ENCODE results near the gene FUBP1. TPM values are rescaled to one million over a fixed set of nuclear protein-coding genes. Genes with fewer than 3 reads are reported as not detected.

FUBP1 gene
- total and polyA plus RNA-seq, 2 of the 8 experiments (the other 6 are each of a cell fraction or from before 2014, with no cell fraction given): 184 to 201 TPM

DNA sequence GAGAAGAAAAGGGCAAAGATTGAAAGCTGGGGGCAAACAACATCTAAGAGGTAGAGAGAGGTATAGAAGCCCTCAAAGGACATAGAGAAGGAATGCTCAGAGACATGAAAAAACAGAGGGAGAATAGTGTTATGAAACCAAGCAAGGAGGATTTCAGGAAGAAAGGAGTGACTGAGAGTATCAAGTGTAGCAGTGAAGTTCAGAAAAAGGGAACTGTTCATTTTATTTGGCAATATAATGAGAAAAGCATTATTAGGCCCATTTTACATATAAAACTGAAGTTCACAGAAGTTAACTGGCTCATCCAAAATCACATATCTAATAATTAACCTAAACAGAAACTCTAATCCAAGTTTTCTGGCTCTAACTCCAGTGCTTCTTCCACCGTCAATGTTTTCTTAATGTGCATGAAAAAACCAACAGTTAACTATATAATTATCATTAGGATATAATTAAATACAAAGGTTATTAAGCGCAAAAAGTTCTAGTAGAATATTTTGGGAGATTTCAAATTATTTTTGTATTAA lies 72.8 kb downstream of the FUBP1 start (continued):
- TF ChIP-seq, protein P1, sequence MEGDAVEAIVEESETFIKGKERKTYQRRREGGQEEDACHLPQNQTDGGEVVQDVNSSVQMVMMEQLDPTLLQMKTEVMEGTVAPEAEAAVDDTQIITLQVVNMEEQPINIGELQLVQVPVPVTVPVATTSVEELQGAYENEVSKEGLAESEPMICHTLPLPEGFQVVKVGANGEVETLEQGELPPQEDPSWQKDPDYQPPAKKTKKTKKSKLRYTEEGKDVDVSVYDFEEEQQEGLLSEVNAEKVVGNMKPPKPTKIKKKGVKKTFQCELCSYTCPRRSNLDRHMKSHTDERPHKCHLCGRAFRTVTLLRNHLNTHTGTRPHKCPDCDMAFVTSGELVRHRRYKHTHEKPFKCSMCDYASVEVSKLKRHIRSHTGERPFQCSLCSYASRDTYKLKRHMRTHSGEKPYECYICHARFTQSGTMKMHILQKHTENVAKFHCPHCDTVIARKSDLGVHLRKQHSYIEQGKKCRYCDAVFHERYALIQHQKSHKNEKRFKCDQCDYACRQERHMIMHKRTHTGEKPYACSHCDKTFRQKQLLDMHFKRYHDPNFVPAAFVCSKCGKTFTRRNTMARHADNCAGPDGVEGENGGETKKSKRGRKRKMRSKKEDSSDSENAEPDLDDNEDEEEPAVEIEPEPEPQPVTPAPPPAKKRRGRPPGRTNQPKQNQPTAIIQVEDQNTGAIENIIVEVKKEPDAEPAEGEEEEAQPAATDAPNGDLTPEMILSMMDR (IDR thresholded peaks at IDR 0.05; ENCODE audit: control extremely low read depth in 1 of 3, insufficient read depth in 1 of 3, low read depth in 1 of 3, low read length in 3 of 3): no peak
- TF ChIP-seq CTBP2 (IDR thresholded peaks at IDR 0.05; ENCODE audit: borderline replicate concordance, insufficient read depth, insufficient read length, low read length): no peak
- TF ChIP-seq BCL11A (IDR thresholded peaks at IDR 0.05; ENCODE audit: low read depth in 2 of 2, low read length in 2 of 2): no peak
- TF ChIP-seq SP4 (IDR thresholded peaks at IDR 0.05; ENCODE audit: low read length): no peak
- no peak for TF ChIP-seq TAF7 (optimal IDR thresholded peaks at IDR 0.05; ENCODE audit: borderline replicate concordance, low read depth, low read length)

All from H1 (cell line).